Measurements from ENCODE around the gene ZNF35.
"Not testable (repeated sequence)": the region's sequence is repeated elsewhere in the genome, so short reads cannot be mapped to it uniquely, and the experiment has no call there.

ZNF35 gene

GRCh38 chr3:44648564-44649229, at the start of gene ZNF35:
TSS of gene ZNF35 (plus strand) at chr3:44648732. CDS start at chr3:44651068, 2,336 bp downstream.
- FAIRE-seq, result no peak

- no peak for FAIRE-seq
These were observed 46.8 kb upstream of the ZNF35 start for GRCh38 chr3:44601749-44602148.

- no peak for FAIRE-seq
These were observed 35.9 kb upstream of the ZNF35 start for GRCh38 chr3:44612678-44613077.

- FAIRE-seq, result no peak
These were observed 23.6 kb upstream of the ZNF35 start, which contains the start of gene ZNF197 for GRCh38 chr3:44624749-44625480. TSS of gene ZNF197 (plus strand) at chr3:44625036. CDS start at chr3:44629155, 4,119 bp downstream.

GRCh38 chr3:44628716-44629115, 19.8 kb upstream of the ZNF35 start:
- FAIRE-seq, result no peak

- no peak for FAIRE-seq
These were observed 16.3 kb upstream of the ZNF35 start for GRCh38 chr3:44632193-44632592.

GRCh38 chr3:44642337-44642736, 6.2 kb upstream of the ZNF35 start:
- FAIRE-seq, result no peak

- FAIRE-seq, result no peak
These were observed 5.5 kb upstream of the ZNF35 start for GRCh38 chr3:44643024-44643423.

- FAIRE-seq, result no peak
These were observed 761 bp upstream of the ZNF35 start for GRCh38 chr3:44647771-44648170.

- FAIRE-seq, result no peak
These were observed 1.2 kb downstream of the ZNF35 start for GRCh38 chr3:44649709-44650108.

- no peak for FAIRE-seq
These were observed 5.5 kb downstream of the ZNF35 start for GRCh38 chr3:44654039-44654438.

GRCh38 chr3:44659015-44659414, 10.5 kb downstream of the ZNF35 start:
- FAIRE-seq, result no peak

- FAIRE-seq, result no peak
These were observed 10.9 kb downstream of the ZNF35 start for GRCh38 chr3:44659434-44659833.

- FAIRE-seq, result no peak
These were observed 12.7 kb downstream of the ZNF35 start for GRCh38 chr3:44661189-44661588.

GRCh38 chr3:44665173-44665572, 16.6 kb downstream of the ZNF35 start:
- FAIRE-seq, result no peak

GRCh38 chr3:44666346-44666745, 17.8 kb downstream of the ZNF35 start:
- FAIRE-seq, result no peak

GRCh38 chr3:44669760-44670159, 21.2 kb downstream of the ZNF35 start:
- FAIRE-seq, result no peak

- FAIRE-seq, result not testable (repeated sequence)
These were observed 24.9 kb downstream of the ZNF35 start for GRCh38 chr3:44673466-44673865.

- no peak for FAIRE-seq
These were observed 25.7 kb downstream of the ZNF35 start for GRCh38 chr3:44674211-44674610.

GRCh38 chr3:44678480-44679116, 30.1 kb downstream of the ZNF35 start:
- FAIRE-seq, result no peak

GRCh38 chr3:44680921-44681455, 32.5 kb downstream of the ZNF35 start:
- FAIRE-seq, result no peak

- no peak for FAIRE-seq
These were observed 33.8 kb downstream of the ZNF35 start for GRCh38 chr3:44682182-44682896.

Data from endometrium (tissue), 2 donors.